OCI-LY3 (cell line): ENCODE measurements around the gene VPS13D.

Experiments
- CTCF ChIP-seq: fragments of 200-600, 300-600 bp; sonication (generic); IDR thresholded peaks from 2 replicates; pipeline ENCODE4 v1.5.1; 2014; ENCODE audit warnings: antibody characterized with exemption, low read length, low read depth
- EZH2phosphoT487 ChIP-seq: fragments of 200-600 bp; shearing (Covaris generic); IDR thresholded peaks from 2 replicates; pipeline ENCODE4 v1.6.1; 2018; ENCODE audit warnings: antibody characterized with exemption, mixed run types, low read depth

- no peak for TF ChIP-seq CTCF
- TF ChIP-seq EZH2phosphoT487, result no peak
Observed at GRCh38 chr1:12445257-12445656, 215.4 kb downstream of the VPS13D start.
